H4 (cell line): ENCODE measurements around the gene POC5. TPM values are rescaled to one million over a fixed set of nuclear protein-coding genes. Genes with fewer than 3 reads are reported as not detected.

Source experiments
- DNase-seq: peaks from one replicate; pipeline ENCODE4 v3.0.0-alpha.2; 2015; ENCODE audit warnings: low spot score
- total RNA-seq: library from RNA; depleted of rRNA; stranded (reverse); fragments of >200 nt; shearing (Covaris generic); gene quantifications from 2 replicates; pipeline ENCODE4 v1.2.3, GENCODE V29; 2014; rRNA removed

Gene POC5
- total RNA-seq, 1 experiment from 2014 or later, result 43.9 TPM

DNA sequence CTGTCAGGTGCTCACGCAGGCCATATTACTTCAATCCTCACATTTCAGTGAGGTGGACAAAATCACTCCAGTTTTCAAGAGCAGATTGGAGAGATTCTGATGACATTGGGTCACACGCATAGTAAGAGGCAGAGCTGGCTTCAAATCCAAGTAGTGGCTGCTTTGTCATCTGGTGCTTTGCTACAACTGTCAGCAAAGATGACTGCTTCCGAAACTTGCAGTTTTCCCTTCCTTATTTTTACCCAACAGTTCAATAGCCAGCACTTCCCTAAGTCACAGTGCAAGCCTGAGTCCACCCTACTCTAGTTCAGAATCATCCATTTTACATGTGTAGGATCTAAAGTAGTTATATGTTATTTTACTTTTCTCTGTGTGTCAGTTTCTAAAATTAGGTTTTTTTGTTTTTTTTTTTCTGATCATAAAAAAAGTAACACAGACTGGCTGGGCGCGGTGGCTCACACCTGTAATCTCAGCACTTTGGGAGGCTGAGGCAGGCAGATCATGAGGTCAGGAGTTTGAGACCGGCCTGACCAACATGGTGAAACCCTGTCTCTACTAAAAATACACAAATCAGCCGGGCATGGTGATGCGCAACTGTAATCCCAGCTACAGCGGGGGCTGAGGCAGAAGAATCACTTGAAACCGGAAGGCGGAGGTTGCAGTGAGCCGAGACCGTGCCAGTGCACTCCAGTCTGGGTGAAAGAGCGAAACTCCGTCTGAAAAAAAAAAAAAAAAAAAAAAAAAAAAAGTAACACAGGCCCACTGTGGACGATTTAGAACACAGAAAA is 56.4 kb downstream of the POC5 start:
- no peak for DNase-seq

GRCh38 chr5:75659791-75660450 is 57.3 kb downstream of the POC5 start:
- DNase-seq, result no peak

DNA sequence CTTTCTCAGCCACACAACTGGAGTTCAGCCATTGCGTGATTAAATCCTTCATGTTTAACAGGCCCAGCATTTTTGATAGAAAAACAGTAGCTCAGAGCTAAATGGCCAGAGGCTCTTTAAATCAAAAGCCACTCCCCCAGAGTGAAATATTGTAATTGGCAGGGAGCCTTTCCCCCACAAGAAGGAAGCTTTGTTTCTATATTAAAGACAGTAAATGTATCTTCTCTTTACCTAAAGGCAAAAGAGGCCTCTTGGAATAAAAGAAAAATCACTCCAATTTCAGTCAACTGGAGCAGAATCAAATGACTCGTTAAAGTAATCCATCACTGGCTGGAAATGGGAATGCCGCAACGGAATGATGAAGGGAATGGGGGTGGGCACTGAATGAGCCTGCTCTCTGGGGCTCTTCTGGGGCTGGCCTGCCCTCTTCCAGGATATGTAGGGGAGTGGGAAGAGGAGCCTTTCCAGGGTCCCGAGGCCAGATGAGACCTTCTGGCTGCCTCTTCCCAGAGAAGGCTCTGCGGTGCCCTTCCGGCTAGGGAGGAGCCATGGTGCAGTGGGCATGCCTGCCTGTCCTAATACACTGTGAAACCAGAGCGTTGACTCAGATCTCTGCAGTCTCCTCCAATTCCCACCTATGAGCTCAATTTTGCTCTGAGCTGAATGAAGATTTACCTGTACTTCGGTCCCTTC is 60.8 kb downstream of the POC5 start:
- DNase-seq, result no peak

DNA sequence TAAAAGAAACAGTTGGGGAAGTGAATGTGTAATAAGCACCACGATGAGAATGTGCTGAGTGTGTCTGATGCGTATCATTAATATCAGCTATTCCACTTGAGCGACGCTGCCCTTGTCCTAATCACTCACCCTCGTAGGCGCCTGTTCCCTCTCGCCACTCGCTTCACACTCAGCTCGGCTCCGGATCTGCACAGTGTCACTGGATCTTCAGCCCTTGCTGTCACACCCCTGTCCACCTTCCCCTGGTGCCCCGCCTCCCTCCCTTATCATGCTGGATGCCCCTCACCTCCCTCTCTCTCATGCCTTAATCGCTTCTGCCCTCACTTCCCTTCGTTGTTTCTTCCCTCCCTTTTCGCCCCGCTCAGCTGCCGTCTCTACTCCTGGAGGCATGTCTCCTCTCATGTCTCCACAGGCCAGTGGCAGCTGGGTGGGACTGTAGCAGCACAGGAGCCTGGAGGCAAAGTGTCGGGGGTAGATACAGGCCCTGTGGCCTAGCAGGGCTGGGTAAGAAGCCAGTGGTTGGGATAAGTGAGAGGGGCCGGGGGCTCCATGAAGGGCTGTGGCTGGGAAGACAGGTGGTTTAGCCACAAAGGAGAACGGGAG is 62.4 kb downstream of the POC5 start:
- DNase-seq, result no peak

DNA sequence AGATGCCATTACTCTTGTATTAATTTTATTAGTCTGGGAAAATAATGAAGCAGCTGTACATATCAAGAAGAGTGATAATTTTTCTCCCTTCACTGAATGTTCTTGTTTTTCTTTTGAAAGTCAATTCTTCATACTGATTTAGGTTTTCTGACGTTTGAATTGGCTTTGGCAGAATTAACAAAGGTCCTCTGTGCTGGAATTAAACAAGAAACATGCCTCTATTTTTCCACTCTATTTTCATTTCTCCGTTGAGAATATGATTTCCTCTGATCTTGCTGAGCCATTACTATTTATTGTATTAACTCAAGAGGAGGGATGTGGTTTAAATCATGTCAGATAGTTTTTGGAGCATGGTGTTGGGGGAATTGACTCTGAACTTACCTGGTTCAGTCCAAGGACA is 63.7 kb downstream of the POC5 start:
- DNase-seq, result no peak

GRCh38 chr5:75651575-75652238 is 65.5 kb downstream of the POC5 start:
- no peak for DNase-seq

DNA sequence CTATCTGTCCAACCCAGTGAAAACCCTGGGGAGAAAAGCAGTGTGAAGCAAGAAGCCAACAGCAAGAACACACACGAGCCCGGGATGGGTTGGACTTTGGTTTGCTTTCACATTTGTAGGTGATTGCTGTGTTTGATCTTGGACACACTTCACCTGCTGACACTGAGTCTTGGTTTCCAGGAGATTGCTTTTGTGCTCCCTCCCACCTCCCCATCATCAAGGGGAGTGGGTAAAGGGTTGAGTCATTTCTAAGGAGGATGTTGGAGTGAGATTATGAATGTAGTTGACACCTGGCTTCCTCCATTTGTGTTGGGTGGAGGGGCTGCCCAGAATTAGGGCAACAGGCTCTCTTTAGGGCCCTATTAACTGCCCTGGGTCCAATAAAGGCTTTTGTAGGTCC is 68.5 kb downstream of the POC5 start:
- no peak for DNase-seq

DNA sequence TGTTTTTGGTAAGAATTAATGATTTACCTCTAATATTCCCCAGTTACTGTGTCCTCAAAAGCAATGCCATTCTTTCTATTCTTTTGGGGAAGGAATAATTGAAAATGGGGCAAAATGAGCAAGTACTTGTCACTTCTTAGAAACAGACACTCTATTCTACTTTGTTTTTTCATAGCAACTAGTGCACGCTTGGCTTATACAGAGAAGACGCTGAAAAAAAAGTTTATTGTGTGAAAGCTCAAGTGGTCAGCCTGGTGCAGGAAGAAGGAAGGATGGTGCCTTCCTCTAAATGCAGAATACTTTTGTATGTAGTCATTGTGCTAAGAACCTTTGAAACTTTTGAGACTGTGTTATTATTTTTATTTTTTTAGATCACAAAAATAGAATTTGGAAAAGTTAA is 76.4 kb downstream of the POC5 start:
- no peak for DNase-seq

- DNase-seq, result peak; percentile 26
Observed at GRCh38 chr5:75640395-75640794, 76.8 kb downstream of the POC5 start.

DNA sequence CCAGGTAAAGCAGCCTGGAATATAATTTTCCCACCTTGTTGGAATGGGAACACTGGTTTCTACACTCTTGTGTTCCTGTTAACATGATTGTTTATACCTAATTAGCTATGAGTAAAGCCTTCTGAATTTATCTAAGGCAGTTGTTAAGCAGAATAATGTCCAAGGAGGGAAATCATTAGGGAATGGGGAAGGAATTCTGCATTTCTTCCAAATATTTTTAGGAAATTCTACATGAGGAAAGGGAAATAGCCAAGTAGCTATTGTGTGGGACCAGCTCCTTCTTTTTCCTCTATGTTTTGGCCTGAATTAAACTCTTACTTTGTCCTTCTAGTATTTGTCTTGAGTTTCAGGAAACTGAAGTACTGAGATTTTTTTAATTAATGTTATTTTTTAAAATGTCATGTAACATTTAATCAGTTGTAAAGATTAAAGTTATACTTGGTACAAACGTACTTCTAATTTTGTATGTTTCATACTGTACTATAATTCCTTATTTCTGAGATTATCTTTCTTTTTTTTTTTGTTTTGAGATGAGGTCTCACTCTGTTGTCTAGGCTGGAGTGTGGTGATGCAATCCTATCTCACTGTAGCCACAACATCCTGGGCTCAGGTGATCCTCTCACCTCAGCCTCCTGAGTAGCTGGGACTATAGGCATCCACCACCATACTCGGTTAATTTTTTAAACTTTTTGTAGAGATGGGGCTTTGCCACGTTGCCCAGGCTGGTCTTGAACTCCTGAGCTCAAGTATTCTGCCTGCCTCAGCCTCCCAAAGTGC is 77.5 kb downstream of the POC5 start:
- no peak for DNase-seq

GRCh38 chr5:75637949-75638348 is 79.3 kb downstream of the POC5 start:
- no peak for DNase-seq

DNA sequence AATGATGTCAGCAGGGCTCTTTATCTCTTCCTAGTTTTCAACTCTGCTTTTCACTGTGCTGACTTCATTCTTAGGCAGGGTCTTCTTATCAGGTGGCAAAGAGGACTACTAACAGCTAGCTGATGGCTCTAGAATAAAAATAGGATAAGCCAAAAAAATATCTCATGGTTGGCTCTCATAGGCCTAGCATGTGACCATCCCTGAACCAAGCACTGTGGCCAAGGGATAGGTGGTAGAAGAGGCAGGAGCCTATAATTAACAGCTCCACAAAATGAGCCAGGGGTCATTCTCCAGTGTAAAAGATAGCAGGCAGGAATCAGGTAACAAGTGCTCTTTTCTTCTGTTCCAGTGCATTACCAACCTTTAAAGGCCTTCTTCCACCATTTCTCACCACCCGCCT is 84.9 kb downstream of the POC5 start:
- DNase-seq, result no peak

DNA sequence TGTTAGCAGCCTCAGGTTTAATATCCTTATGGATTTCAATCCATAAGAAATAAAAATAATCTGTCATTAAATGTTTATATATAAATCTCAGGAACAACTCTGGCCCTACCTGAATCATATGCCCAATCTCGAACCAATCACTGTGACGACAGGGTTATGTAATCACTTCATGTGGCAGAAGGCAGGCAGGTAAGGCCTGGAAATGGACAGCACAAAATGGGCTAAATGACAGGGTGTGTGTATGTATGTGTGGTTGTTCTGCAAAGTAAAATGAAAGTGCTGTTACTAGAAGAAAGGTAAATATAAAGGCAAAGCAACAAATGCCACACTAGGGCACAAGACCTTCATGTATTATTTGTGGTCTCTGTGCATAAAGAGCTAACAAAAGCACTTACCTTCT is 86.4 kb downstream of the POC5 start:
- no peak for DNase-seq

GRCh38 chr5:75627801-75628200 is 89.4 kb downstream of the POC5 start:
- no peak for DNase-seq

- no peak for DNase-seq
Observed at GRCh38 chr5:75626959-75627358, 90.3 kb downstream of the POC5 start.

Other genes with a start within 250 kb of the POC5 start
- gene CERT1, start 205.8 kb downstream of the POC5 start, total RNA-seq, result 4.1 and 12.5 TPM in 2 replicates
- gene POLK, start 205.5 kb downstream of the POC5 start, total RNA-seq, result 9.1 and 11.8 TPM in 2 replicates
- not detected in 2 replicates for gene ANKDD1B, start 106.0 kb downstream of the POC5 start, total RNA-seq